ENCODE results near the gene HGFAC. TPM values are rescaled to one million over a fixed set of nuclear protein-coding genes. Genes with fewer than 3 reads are reported as not detected.
A peak's percentile ranks its signal among the peaks of the same experiment; 100 is the strongest.

Gene HGFAC
- total RNA-seq, 1 donor from 2014 or later: not detected

- H3K4me3 Mint-ChIP-seq: no peak overlapping the region
- Histone ChIP-seq H3K27me3 (peaks cover 47% of the 10 kb centered on the region), H3K4me1 (peaks cover 44% of the 10 kb centered on the region), H3K4me3 (peak overlapping the region; percentile 21), H4K20me1 (ENCODE audit: low read depth) (no peaks in the 10 kb centered on the region), H2AFZ (replicated peaks) (peak overlapping the region; percentile 40), H3K79me2 (ENCODE audit: low read depth) (no peaks in the 10 kb centered on the region), H3K36me3 (no peaks in the 10 kb centered on the region), H3K27ac (no peak overlapping the region), H3F3A (ENCODE audit: low read depth) (peaks cover 10% of the 10 kb centered on the region), H3K9me3 (ENCODE audit: low read depth) (no peaks in the 10 kb centered on the region), H3K9ac (no peak overlapping the region), H3K4me2 (peak overlapping the region; percentile 70)
- DNase-seq (ENCODE audit: low spot score): peak; percentile 87
- TF ChIP-seq EZH2 (IDR thresholded peaks at IDR 0.05): peak; percentile 34
- no peak for TF ChIP-seq EZH2phosphoT487 (IDR thresholded peaks at IDR 0.05)
- peak; percentile 100 for TF ChIP-seq CTCF (IDR thresholded peaks at IDR 0.05)
- peaks cover 23% of the 10 kb centered on the region for H3K4me1 Mint-ChIP-seq
- H3K27me3 Mint-ChIP-seq (ENCODE audit: insufficient read depth, low read depth): peaks cover 11% of the 10 kb centered on the region
- H3K9me3 Mint-ChIP-seq: no peaks in the 10 kb centered on the region
- no peak overlapping the region for H3K27ac Mint-ChIP-seq
- no peaks in the 10 kb centered on the region for H3K36me3 Mint-ChIP-seq
Measured at GRCh38 chr4:3480528-3481112, 38.9 kb downstream of the HGFAC start.

DNA sequence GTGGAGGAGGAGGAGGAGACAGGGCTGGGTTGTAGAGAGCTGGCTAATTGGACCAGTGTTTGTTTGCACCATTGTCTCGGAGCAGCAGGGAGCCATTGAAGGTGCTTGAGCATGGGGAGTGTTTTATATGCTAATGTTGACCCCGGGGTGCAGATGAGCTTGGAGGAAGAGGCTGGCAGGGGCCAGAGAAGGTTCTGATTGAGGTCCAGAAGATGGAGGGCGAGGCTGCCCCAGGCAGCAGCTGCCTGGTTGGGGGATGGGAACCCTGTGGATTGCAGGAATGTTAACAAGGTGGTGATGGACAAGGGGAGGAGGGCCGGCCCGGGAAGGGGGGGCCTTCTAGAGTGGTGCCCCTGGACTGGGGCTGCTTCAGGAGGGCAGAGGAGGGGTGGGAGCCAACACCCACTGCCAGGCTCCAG lies 39.4 kb downstream of the HGFAC start:
- no peaks in the 10 kb centered on the region for H4K20me1 ChIP-seq (ENCODE audit: low read depth)
- no peak overlapping the region for H3K27ac ChIP-seq
- no peak overlapping the region for H3K9ac ChIP-seq
- H3K4me2 ChIP-seq: peak overlapping the region; percentile 70
- peak; percentile 57 for DNase-seq (ENCODE audit: low spot score)
- H3K27ac Mint-ChIP-seq: no peak overlapping the region
- H3K79me2 ChIP-seq (ENCODE audit: low read depth): no peaks in the 10 kb centered on the region
- H3K27me3 ChIP-seq: peaks cover 52% of the 10 kb centered on the region
- TF ChIP-seq CTCF (IDR thresholded peaks at IDR 0.05) (no peak), EZH2 (IDR thresholded peaks at IDR 0.05) (no peak), EZH2phosphoT487 (IDR thresholded peaks at IDR 0.05) (no peak)
- H3K4me3 ChIP-seq: peak overlapping the region; percentile 21
- no peak overlapping the region for H2AFZ ChIP-seq (replicated peaks)
- peak overlapping the region; percentile 28 for H3K4me3 Mint-ChIP-seq
- H3K9me3 Mint-ChIP-seq: no peaks in the 10 kb centered on the region
- H3K9me3 ChIP-seq (ENCODE audit: low read depth): no peaks in the 10 kb centered on the region
- H3K4me1 ChIP-seq: peaks cover 48% of the 10 kb centered on the region
- H3F3A ChIP-seq (ENCODE audit: low read depth): peaks cover 10% of the 10 kb centered on the region
- peaks cover 11% of the 10 kb centered on the region for H3K27me3 Mint-ChIP-seq (ENCODE audit: insufficient read depth, low read depth)
- H3K36me3 ChIP-seq: no peaks in the 10 kb centered on the region
- H3K4me1 Mint-ChIP-seq: peaks cover 23% of the 10 kb centered on the region
- H3K36me3 Mint-ChIP-seq: no peaks in the 10 kb centered on the region

GRCh38 chr4:3481783-3482393 lies 40.1 kb downstream of the HGFAC start:
- no peak overlapping the region for H3K4me2 ChIP-seq

More at GRCh38 chr4:3481783-3482393, 40.1 kb downstream of the HGFAC start:
- TF ChIP-seq CTCF (IDR thresholded peaks at IDR 0.05) (no peak), EZH2phosphoT487 (IDR thresholded peaks at IDR 0.05) (no peak), EZH2 (IDR thresholded peaks at IDR 0.05) (no peak)
- no peak overlapping the region for H3K27ac ChIP-seq
- DNase-seq (ENCODE audit: low spot score): no peak
- H3K36me3 ChIP-seq: no peaks in the 10 kb centered on the region
- H3K9ac ChIP-seq: no peak overlapping the region
- H3K9me3 Mint-ChIP-seq: no peaks in the 10 kb centered on the region
- H2AFZ ChIP-seq (replicated peaks): no peak overlapping the region
- peaks cover 52% of the 10 kb centered on the region for H3K27me3 ChIP-seq
- H4K20me1 ChIP-seq (ENCODE audit: low read depth): no peaks in the 10 kb centered on the region
- H3K4me1 Mint-ChIP-seq: peaks cover 22% of the 10 kb centered on the region
- H3K9me3 ChIP-seq (ENCODE audit: low read depth): no peaks in the 10 kb centered on the region
- H3K36me3 Mint-ChIP-seq: no peaks in the 10 kb centered on the region
- peak overlapping the region; percentile 42 for H3K27ac Mint-ChIP-seq
- H3K4me1 ChIP-seq: peaks cover 53% of the 10 kb centered on the region
- peaks cover 14% of the 10 kb centered on the region for H3K27me3 Mint-ChIP-seq (ENCODE audit: insufficient read depth, low read depth)
- no peak overlapping the region for H3K4me3 ChIP-seq
- no peaks in the 10 kb centered on the region for H3K79me2 ChIP-seq (ENCODE audit: low read depth)
- peaks cover 10% of the 10 kb centered on the region for H3F3A ChIP-seq (ENCODE audit: low read depth)
- H3K4me3 Mint-ChIP-seq: no peak overlapping the region
